Psoas muscle (tissue), 8 donors: ENCODE data around the gene EDN2. TPM values are rescaled to one million over a fixed set of nuclear protein-coding genes. Genes with fewer than 3 reads are reported as not detected.

ENCODE experiments used
- ATAC-seq, 4 donors: fragments of 200-7000 bp; cut with Tn5 transposase; one replicate each; pipeline ENCODE4 v1.9.1; 2020; ENCODE audit warnings: moderate library complexity in 3 of 4, mild to moderate bottlenecking in 2 of 4
- DNase-seq, 2 donors: peaks; one replicate each; pipeline ENCODE4 v3.0.0-alpha.2; 2020
- H3K27ac ChIP-seq: fragments of 200-600 bp; one replicate; pipeline ENCODE4 v1.8.0; 2022
- H3K27me3 ChIP-seq, 3 donors: fragments of 200-600 bp in 1 of 3; one replicate each; pipeline versions ENCODE4 v1.6.1 to v1.8.0; 2013 to 2022; ENCODE audit warnings: low read length in 2 of 3, mild to moderate bottlenecking in 2 of 3, moderate library complexity in 1 of 3; ENCODE audit not compliant: insufficient read depth in 3 of 3
- H3K36me3 ChIP-seq, 2 donors: fragments of 200-600 bp in 1 of 2; one replicate each; pipeline versions ENCODE4 v1.6.1 to v1.8.0; 2013 to 2022; ENCODE audit warnings: low read depth in 1 of 2, mild to moderate bottlenecking in 1 of 2, moderate library complexity in 1 of 2; ENCODE audit not compliant: insufficient read depth in 1 of 2
- H3K4me1 ChIP-seq: fragments of 200-600 bp; one replicate; pipeline ENCODE4 v1.8.0; 2022
- H3K4me3 ChIP-seq: fragments of 200-600 bp; one replicate; pipeline ENCODE4 v1.8.0; 2022; ENCODE audit warnings: mild to moderate bottlenecking
- H3K9me3 ChIP-seq: fragments of 200-600 bp; one replicate; pipeline ENCODE4 v1.8.0; 2022
- WGBS, 3 donors: extraction: QIAGEN DNeasy Blood & Tissue Kit; methylation state at CpG; one replicate each; pipeline versions ENCODE4 v1.1.6 to v1.1.7; 2013; 5-methylcytosine and 5-hydroxymethylcytosine counted together
- intact Hi-C, 2 donors: fragments of 100-400 bp; cut with DNase I; formaldehyde crosslinking; loops; one replicate each; pipeline versions ENCODE4 v1.11.0 to v1.14.2; 2022
- polyA plus RNA-seq, 3 donors: library from polyadenylated mRNA; stranded (reverse); fragments of 200-250 nt; gene quantifications; one replicate each; pipeline ENCODE4 v1.2.3, GENCODE V29; 2013
- total RNA-seq, 4 donors: library from RNA; stranded (reverse); fragmentation: NEBNext Ultra II Directional in 2 of 4; extraction: Animal tissue kit (Norgen Biotek cat#: 25700) in 2 of 4; gene quantifications; one replicate each; pipeline versions ENCODE4 v1.2.1 to v1.2.4, GENCODE V29; 2021 to 2023
- TF ChIP-seq, protein P1 (sequence below): fragments of 200-600 bp; IDR thresholded peaks from one replicate; pipeline ENCODE4 v1.8.0; 2022; ENCODE audit warnings: antibody characterized with exemption
- donor health status: healthy with polysubstance abuse.
- donor health status: DM: no; HTN: no; CAD: no; lungs with moderate emphysema.
- donor health status: Bipolar disorder and iron deficiency.
- donor health status: healthy.
- donor health status: DM: yes; HTN: yes; CAD: no.
- donor health status: DM: no; HTN: no; CAD: no.
- donor health status: DM: no; HTN: no; CAD: no.
- donor health status: DM: yes; HTN: yes; CAD: no.

EDN2 gene
- total and polyA plus RNA-seq, 7 donors = 0.03 to 0.10 TPM; not detected in 5

DNA sequence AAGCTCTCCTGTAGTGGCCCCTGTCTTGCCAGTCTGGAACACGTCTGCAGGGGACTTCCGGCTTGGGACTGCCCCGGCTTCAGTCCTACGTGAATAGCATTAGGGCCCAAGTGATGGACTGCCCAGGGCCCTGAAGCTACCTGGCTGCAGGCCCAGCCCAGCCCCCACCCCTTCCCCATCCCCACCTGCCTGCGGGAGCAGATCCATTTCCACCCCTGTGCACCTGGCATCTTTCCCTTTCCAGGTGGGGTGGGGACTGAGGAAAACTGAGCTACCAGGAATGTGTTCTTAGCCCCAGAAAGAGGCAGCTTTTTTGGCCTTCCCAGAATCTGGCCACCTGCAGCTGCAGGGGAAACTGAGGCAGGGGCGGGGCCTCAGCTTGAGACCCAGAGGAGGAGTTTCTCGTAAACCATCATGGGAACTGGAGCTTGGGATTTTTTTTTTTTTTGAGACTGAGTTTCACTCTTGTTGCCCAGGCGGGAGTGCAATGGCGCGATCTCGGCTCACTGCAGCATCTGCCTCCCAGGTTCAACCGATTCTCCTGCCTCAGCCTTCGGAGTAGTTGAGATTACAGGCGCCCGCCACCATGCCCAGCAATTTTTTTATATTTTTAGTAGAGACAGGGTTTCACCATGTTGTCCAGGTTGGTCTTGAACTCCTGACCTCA lies 3.2 kb downstream of the EDN2 start:
- Histone ChIP-seq H3K36me3 (no peaks in the 10 kb centered on the region), H3K4me3 (no peak overlapping the region), H3K9me3 (no peaks in the 10 kb centered on the region), H3K27me3 (no peaks in the 10 kb centered on the region), H3K27ac (peak overlapping the region; percentile 72), H3K4me1 (peaks cover 61% of the 10 kb centered on the region)
- ATAC-seq (no peak), DNase-seq (peak in 1 of 2 donors; percentile 23)
- intact Hi-C loops = no loop called here
- TF ChIP-seq, protein P1, sequence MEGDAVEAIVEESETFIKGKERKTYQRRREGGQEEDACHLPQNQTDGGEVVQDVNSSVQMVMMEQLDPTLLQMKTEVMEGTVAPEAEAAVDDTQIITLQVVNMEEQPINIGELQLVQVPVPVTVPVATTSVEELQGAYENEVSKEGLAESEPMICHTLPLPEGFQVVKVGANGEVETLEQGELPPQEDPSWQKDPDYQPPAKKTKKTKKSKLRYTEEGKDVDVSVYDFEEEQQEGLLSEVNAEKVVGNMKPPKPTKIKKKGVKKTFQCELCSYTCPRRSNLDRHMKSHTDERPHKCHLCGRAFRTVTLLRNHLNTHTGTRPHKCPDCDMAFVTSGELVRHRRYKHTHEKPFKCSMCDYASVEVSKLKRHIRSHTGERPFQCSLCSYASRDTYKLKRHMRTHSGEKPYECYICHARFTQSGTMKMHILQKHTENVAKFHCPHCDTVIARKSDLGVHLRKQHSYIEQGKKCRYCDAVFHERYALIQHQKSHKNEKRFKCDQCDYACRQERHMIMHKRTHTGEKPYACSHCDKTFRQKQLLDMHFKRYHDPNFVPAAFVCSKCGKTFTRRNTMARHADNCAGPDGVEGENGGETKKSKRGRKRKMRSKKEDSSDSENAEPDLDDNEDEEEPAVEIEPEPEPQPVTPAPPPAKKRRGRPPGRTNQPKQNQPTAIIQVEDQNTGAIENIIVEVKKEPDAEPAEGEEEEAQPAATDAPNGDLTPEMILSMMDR = no peak
- 93 to 95% (median 93%) methylated on average over 15 of the region's 15 CpGs for WGBS, 3 donors

DNA sequence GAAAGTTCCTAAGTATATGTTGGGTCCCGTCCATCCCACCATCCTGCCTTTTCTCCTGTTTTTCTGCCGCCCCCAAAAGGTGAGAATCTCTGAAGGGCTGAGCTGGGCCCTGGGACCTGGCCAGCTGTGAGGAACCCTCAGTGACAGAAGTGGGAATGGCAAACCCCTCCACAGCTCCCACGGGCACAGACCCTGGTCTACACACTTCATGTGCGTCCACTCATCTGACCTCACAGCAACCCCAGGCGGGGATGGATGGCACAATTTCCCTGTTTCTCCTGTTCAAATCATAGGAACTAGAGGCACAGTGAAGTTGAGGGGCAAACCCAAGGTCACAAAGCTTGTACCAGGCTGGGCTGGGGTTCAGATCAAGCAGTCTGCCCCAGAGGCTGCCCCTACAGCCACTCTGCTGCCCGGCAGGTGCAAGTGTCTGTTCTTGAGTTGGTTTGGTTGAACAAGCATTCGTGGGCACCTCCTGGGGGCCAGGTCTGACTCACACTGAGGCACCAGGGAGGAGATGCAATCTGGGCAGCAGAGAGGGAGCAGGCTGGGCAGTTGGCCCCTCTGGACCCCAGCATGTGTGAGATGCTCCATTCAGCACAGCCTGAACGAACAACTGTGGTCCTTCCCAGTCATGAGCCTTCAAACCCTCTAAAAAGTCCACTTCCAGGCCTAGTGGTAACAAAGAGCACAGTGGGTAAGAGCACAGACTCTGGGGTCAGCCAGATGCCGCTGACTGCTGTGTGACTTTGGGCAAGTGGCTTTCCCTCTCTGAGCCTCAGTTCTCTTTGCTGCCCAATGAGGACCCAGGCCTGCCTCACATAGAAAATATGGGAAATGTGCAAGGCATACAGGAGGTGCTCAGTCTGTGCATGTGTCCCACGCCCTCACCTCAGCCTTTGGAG lies 4.0 kb downstream of the EDN2 start:
- Histone ChIP-seq H3K27ac (no peak overlapping the region), H3K36me3 (no peaks in the 10 kb centered on the region), H3K4me1 (peaks cover 56% of the 10 kb centered on the region), H3K4me3 (no peak overlapping the region), H3K27me3 (no peaks in the 10 kb centered on the region), H3K9me3 (no peaks in the 10 kb centered on the region)
- intact Hi-C loops = no loop called here
- TF ChIP-seq, protein P1 = no peak
- WGBS, 3 donors = 91 to 93% (median 92%) methylated on average over 10 of the region's 10 CpGs
- no peak for ATAC-seq
- peak in 1 of 2 donors; percentile 44 for DNase-seq

DNA sequence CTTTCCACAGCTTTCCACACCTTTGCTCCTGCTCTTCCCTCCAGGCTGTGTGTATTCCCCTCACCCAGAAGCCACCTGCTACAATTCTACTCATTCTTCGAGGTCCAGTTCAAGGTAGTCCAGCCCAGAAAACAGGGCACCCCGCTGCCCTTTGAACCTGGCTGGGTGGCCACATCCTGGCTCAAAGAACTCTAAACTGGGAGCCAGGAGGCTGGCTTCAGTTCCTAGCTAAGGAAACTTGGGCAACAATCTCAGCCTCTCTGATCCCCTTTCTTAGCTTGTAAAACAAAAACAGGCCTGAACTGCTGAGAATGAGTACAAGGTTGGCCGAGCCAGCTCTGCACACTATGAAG lies 4.7 kb downstream of the EDN2 start:
- intact Hi-C loops = no loop called here

DNA sequence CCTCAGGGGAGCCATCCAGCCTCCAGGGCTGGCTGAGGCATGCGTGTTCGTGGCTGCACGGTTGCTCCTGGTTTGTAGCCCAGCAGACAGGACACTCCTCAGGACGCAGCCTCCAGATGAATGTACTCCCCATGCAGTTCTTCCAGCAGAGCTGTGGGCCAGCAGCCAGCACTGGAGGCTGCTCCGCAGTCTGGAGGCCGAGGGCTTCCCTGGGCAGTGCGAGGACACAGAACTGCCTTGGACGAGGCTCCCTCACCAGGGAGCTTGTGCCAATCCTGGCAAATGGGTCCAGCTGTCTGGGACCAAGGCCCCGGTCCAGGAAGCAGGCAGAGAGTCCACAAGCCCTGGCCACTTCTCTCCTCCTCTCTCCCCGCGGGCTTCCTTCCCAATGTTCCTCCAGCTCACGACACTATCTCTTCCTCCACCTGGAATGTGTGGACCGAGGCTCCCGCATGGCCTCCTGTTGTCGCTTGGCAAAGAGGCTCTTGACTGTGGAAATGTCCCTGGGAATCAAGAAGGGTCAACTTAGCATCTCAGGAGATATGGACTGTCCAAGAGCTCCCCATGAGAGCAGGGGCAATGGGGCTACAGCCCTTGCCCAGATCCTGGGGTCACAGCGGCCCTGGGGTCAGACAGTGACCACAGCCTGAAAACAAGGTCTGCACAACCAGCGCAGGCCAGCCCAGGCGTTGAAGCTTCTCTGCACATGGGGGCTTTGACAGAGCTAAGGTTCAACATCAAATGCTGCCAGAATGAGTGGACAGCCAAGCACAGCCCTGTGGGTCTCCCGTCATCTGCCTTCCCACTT lies 5.3 kb downstream of the EDN2 start:
- H3K27ac ChIP-seq = no peak overlapping the region
- intact Hi-C loops = no loop called here
- H3K4me3 ChIP-seq = no peak overlapping the region
- peaks cover 55% of the 10 kb centered on the region for H3K4me1 ChIP-seq
- H3K27me3 ChIP-seq = no peaks in the 10 kb centered on the region
- H3K9me3 ChIP-seq = no peaks in the 10 kb centered on the region
- 31 to 41% (median 37%) methylated on average over 18 to 19 of the region's 19 CpGs for WGBS, 3 donors
- TF ChIP-seq, protein P1 = no peak
- DNase-seq (peak; percentile 55 to 76), ATAC-seq (peak in 3 of 4 donors; percentile 20 to 33 (median 23))
- H3K36me3 ChIP-seq = no peaks in the 10 kb centered on the region

More for the DNA sequence above, 4.7 kb downstream of the EDN2 start:
- H3K4me1 ChIP-seq = peaks cover 55% of the 10 kb centered on the region
- H3K9me3 ChIP-seq = no peaks in the 10 kb centered on the region
- H3K4me3 ChIP-seq = no peak overlapping the region
- H3K27me3 ChIP-seq = no peaks in the 10 kb centered on the region
- no peak for ATAC-seq
- no peaks in the 10 kb centered on the region for H3K36me3 ChIP-seq
- 90 to 98% (median 93%) methylated on average over 3 of the region's 3 CpGs for WGBS, 3 donors
- TF ChIP-seq, protein P1 = no peak
- peak in 1 of 2 donors; percentile 30 for DNase-seq
- H3K27ac ChIP-seq = no peak overlapping the region
